Cardiac septum (tissue), 1 donor: Measurements from ENCODE around the gene AGPAT4. TPM values are rescaled to one million over a fixed set of nuclear protein-coding genes. Genes with fewer than 3 reads are reported as not detected.
A peak's percentile ranks its signal among the peaks of the same experiment; 100 is the strongest.
"Not testable (repeated sequence)": the region's sequence is repeated elsewhere in the genome, so short reads cannot be mapped to it uniquely, and the experiment has no call there.

Experiments
- DNase-seq: peaks from one replicate; pipeline ENCODE4 v3.0.0-alpha.2; 2020; ENCODE audit warnings: low spot score
- intact Hi-C: fragments of 100-400 bp; cut with DNase I; formaldehyde crosslinking; loops from one replicate; pipeline ENCODE4 v1.14.0; 2022
- total RNA-seq: library from RNA; stranded (reverse); fragmentation: NEBNext Ultra II Directional; extraction: Animal tissue kit (Norgen Biotek cat#: 25700); gene quantifications from one replicate; pipeline ENCODE4 v1.2.1, GENCODE V29; 2021
- donor health status: DM: no; HTN: no; CAD: no.

The AGPAT4 gene
- total RNA-seq, 1 donor from 2014 or later, result 1.6 TPM

DNA sequence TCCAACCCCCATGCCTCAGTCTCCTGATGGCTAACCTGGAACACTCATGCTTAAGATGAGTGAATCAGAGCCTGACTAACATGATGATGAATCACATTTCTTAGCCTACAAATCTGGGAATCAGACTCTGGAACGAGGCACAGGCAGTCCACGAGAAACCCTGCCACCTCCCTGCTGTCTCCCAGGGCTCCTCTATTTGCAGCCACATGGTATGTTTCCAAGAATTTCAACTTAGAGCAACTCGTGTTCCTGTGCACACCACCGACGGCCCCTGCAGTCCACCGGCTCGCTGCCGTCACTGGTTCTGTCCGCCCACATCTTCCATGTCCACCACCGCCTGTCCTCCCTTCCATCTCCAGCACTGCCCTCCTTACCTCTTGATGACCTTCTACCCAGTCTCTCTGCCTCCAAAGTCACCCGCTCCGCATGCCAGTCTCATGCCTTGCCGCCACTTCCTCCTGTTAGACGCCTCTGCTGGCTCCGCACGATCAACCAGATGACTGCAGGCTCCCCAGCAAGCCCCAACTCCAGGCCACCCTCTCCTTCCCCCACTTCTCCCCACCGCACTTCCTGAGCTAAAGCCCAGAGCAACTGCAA is 87.6 kb downstream of the AGPAT4 start:
- intact Hi-C loops, result no loop called here
- DNase-seq, result no peak

- DNase-seq, result no peak
- intact Hi-C loops, result no loop called here
Measured at GRCh38 chr6:161181121-161181520, 92.7 kb downstream of the AGPAT4 start.

GRCh38 chr6:161178155-161178554 is 95.7 kb downstream of the AGPAT4 start:
- intact Hi-C loops, DNase-seq: not testable (repeated sequence)

- intact Hi-C loops, DNase-seq: not testable (repeated sequence)
Measured at GRCh38 chr6:161176428-161176827, 97.4 kb downstream of the AGPAT4 start.

DNA sequence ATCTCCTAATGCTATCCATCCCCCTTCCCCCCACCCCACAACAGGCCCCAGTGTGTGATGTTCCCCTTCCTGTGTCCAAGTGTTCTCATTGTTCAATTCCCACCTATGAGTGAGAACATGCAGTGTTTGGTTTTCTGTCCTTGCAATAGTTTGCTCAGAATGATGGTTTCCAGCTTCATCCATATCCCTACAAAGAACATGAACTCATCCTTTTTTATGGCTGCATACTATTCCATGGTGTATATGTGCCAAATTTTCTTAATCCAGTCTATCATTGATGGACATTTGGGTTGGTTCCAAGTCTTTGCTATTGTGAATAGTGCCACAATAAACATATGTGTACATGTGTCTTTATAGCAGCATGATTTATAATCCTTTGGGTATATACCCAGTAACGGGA is 101.1 kb downstream of the AGPAT4 start:
- DNase-seq, intact Hi-C loops: not testable (repeated sequence)

DNA sequence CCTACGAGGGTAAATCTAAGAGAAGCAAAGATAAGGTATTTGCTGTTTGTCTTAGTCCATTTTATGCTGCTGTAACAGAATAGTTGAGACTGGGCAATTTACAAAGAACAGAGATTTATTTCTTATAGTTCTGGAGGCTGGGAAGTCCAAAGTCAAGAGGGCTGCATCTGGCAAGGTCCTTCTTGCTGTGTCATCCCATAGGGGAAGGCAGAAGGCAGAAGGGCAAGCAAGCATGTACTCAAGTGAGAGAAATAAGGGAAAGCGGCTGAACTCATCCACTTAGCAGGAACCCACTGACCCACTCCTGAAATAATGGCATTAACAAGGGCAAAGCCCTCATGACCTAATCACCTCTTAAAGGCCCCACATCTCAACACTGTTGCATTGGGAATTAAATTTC is 102.7 kb downstream of the AGPAT4 start:
- intact Hi-C loops, result no loop called here

GRCh38 chr6:161169696-161170095 is 104.2 kb downstream of the AGPAT4 start:
- intact Hi-C loops, result no loop called here
- DNase-seq, result no peak

More for the DNA sequence above, 102.7 kb downstream of the AGPAT4 start:
- DNase-seq, result no peak

DNA sequence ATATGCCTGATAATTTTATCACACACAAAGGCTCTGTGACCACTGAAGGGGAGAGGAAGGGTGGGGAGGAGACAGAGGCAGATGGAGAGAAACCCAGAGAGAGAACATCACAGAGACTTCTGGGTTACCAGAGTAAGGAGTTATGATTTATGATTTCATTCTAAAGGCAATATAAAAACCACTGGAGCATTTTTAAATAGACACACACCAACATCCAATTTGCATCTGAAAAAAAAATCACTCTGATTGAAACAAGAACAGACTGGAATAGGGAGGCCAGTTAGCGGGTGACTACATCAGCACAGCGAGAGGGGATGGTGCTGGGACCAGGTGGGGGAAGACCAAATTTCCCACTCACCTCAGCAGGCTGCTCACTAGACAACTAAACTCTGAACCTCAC is 104.8 kb downstream of the AGPAT4 start:
- intact Hi-C loops, result no loop called here
- DNase-seq, result no peak

- DNase-seq, result no peak
- intact Hi-C loops, result no loop called here
Measured at GRCh38 chr6:161168281-161168891, 105.5 kb downstream of the AGPAT4 start.

DNA sequence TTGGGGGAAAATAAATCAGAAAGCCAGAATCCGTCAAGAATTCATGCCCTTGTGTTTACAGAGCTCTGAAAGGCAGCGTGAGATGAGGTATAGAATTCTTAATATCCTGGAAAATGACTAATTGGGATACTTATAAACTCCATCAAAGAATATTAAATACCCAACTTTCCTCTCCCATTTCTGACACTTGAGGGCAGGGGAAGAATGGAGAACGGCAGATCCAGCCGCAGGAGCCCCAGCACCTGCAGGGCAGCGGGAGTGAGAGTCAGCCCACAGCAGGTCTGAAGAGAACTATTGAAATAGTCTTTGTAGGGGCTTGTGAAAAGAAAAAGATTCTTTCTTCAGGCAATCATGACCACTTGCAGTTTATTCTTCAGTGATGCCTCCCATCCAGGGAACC is 107.2 kb downstream of the AGPAT4 start:
- no peak for DNase-seq
- intact Hi-C loops, result no loop called here

- peak; percentile 36 for DNase-seq
- intact Hi-C loops, result no loop called here
Measured at GRCh38 chr6:161166176-161166575, 107.7 kb downstream of the AGPAT4 start.

GRCh38 chr6:161164182-161164625 is 109.7 kb downstream of the AGPAT4 start:
- intact Hi-C loops, result no loop called here
- DNase-seq, result peak; percentile 61

- peak; percentile 63 for DNase-seq
- intact Hi-C loops, result no loop called here
Measured at GRCh38 chr6:161163466-161164181, 110.2 kb downstream of the AGPAT4 start.

- peak; percentile 58 for DNase-seq
- intact Hi-C loops, result no loop called here
Measured at GRCh38 chr6:161162722-161163121, 111.1 kb downstream of the AGPAT4 start.

DNA sequence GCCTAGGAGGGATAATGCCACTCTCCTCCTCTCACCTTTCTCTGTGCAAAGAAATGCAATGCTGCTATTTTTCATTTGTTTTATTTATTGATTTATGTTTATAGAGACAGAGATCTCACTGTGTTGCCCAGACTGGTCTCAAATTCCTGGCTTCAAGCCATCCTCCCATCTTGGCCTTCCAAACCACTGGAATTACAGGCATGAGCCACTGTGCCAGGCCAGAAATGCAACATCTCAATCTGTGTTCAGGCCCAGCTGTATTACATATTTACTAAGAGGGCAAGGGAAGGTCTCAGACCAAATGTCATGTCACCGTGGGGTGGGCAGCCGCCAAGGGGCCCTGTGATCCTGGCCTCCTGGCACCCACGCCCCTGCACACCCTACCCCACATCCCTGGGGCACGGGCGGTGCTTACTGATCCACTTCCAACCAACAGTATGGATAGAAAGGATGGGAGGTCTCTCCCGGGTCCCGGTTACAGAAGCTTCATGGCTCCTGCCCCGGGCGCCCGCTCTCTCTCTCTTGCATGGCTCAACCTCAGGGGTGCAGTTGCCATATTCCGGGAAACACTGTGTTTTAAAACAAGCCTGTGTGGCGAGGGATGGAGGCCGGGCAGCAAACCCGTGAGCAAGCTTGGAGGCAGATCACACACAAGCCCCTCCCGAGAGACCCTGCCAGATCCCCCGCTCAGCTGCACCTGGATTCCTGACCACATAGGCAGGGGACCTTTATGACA is 111.8 kb downstream of the AGPAT4 start:
- DNase-seq, result peak; percentile 53
- intact Hi-C loops, result no loop called here

- no peak for DNase-seq
- intact Hi-C loops, result no loop called here
Measured at GRCh38 chr6:161161121-161161520, 112.7 kb downstream of the AGPAT4 start.

DNA sequence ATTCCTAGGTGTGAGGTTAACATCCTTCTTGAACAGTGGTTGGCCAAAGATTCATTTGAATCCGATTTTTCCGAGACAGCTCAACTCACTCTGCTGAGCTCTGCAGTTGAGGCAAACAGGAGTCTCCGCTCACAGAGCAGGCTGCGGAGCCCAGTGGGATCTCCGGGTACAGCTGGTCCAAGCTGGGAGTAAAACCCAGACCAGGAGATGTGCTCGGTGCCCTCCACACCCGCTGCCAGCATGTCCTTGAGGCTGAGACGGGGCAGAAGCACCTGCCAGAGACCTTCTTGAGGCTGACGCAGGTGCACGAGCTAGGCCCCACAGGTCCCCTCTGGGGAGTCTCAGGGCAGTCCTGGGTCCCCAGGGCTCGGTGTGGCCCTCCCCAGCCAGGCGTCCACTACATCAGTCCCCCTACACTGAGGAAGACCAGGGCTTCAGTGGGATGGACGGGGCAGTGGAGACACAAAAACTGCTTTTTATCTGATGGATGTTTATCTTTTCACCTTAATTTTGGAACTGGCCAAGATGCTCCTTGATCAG is 119.0 kb downstream of the AGPAT4 start:
- intact Hi-C loops, result loop anchor here (5.0 kb wide), 1 partner anchor 217 kb away; no protein-coding TSS in a partner anchor
- DNase-seq, result no peak

GRCh38 chr6:161153725-161154124 is 120.1 kb downstream of the AGPAT4 start:
- intact Hi-C loops, result loop anchor here (5.0 kb wide), 1 partner anchor 219 kb away; no protein-coding TSS in a partner anchor

DNA sequence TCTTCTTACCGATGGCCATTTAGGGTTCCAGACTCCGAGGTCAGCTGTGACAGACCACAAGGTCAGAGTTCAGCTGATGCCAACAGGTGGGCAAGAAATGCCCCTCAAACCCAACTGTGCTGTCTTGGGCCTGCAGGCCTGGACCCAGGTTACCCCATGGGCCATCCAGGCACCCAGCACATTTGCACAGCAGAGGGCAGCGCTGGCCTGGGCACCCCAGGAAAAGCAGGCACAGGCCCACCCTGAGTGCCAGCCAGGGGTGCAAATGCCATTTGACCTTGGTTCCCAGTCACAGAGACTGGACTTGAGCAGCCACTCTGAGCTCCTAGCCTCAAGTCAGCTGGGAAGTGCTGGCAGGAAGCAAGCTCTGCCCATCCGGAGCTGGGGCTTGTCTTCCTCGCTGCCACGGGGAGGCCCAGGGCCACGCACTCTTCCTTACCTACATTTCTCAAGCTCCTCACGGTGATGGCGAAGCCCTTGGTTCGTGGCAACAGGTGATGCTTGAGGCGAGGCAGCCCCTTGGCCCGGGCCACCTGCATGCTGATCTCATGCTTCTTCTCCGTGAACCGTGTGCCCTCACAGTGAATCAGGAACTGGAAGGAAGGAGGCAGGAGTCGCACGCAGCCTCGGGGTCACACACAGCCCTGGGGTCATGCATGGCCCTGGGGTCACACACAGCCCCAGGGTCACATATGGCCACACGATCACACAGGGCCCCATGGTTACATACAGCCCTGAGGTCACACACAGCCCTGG is 120.8 kb downstream of the AGPAT4 start:
- intact Hi-C loops, result loop anchor here (5.0 kb wide), 1 partner anchor 219 kb away; no protein-coding TSS in a partner anchor
- no peak for DNase-seq

More at GRCh38 chr6:161153725-161154124, 120.1 kb downstream of the AGPAT4 start:
- no peak for DNase-seq
